GM12878 (cell line): Measurements from ENCODE around the gene BLACAT1. TPM values are rescaled to one million over a fixed set of nuclear protein-coding genes. Genes with fewer than 3 reads are reported as not detected.

Source experiments
- ATAC-seq: fragments of 200-7000 bp; cut with Tn5 transposase; 3 replicates; pipeline ENCODE4 v1.9.1; 2020; ENCODE audit warnings: mild to moderate bottlenecking, moderate library complexity
- BruUV-seq: library from RNA; stranded (reverse); fragments of 400-500 nt; replicated peaks from 2 replicates; lab custom pipeline; 2021; lab: Mats Ljungman, UMichigan
- CTCF ChIA-PET: fragments of 300-600 bp; sonication (Branson Sonifier 250); formaldehyde crosslinking; extraction: SDS; loops from one replicate; lab custom pipeline; 2021; ENCODE audit warnings: inconsistent platforms; lab: Yijun Ruan, JAX
- POLR2A ChIA-PET: fragments of 350-600 bp; formaldehyde crosslinking; extraction: SDS; loops from one replicate; lab custom pipeline; 2021; ENCODE audit warnings: inconsistent platforms; lab: Charles Lee
- RAD21 ChIA-PET: fragments of 300-600 bp; sonication (Branson Sonifier 250); formaldehyde crosslinking; loops from one replicate; lab custom pipeline; 2023; ENCODE audit warnings: antibody characterized with exemption; ENCODE audit not compliant: unreplicated experiment; lab: Charles Lee
- SMC1A ChIA-PET: fragments of 300-600 bp; sonication (Branson Sonifier 250); formaldehyde crosslinking; loops from one replicate; lab custom pipeline; 2023; ENCODE audit not compliant: unreplicated experiment, uncharacterized antibody; lab: Charles Lee
- DNase-seq: peaks from one replicate; pipeline ENCODE4 v3.0.0-alpha.2; 2011; ENCODE audit warnings: low read depth, low spot score
- FAIRE-seq: peaks from 3 replicates; lab custom pipeline; 2011; peaks lifted over from hg19 to GRCh38; lab: Jason Lieb, UNC
- H2AFZ ChIP-seq: 2 replicates; pipeline ENCODE4 v1.6.0; 2011; ENCODE audit warnings: low read depth, low read length, control low read depth; ENCODE audit not compliant: control insufficient read depth
- H3K27ac ChIP-seq: 2 replicates; pipeline ENCODE4 v1.5.1; 2011; ENCODE audit warnings: control low read depth; ENCODE audit not compliant: control insufficient read depth, insufficient read depth
- H3K27me3 ChIP-seq, 2 experiments: replicated peaks in 1 of 2; 2 replicates each; pipeline versions ENCODE4 v1.6.0 to v1.6.1; 2011; ENCODE audit warnings: low read length in 1 of 2; ENCODE audit not compliant: control insufficient read depth in 2 of 2, insufficient read depth in 2 of 2
- H3K36me3 ChIP-seq, 2 experiments: 2 replicates each; pipeline ENCODE4 v1.5.1; 2011; ENCODE audit warnings: low read length in 1 of 2; ENCODE audit not compliant: control insufficient read depth in 2 of 2, insufficient read depth in 2 of 2
- H3K4me1 ChIP-seq: 2 replicates; pipeline ENCODE4 v1.6.1; 2011; ENCODE audit warnings: mild to moderate bottlenecking, low read length, moderate library complexity, mixed read lengths; ENCODE audit not compliant: control insufficient read depth, insufficient read depth
- H3K4me2 ChIP-seq: 2 replicates; pipeline ENCODE4 v1.6.0; 2011; ENCODE audit warnings: control low read depth; ENCODE audit not compliant: control insufficient read depth, insufficient read depth
- H3K4me3 ChIP-seq: fragments of 200-600 bp; sonication (generic); 2 replicates; pipeline ENCODE4 v1.5.1; 2016
- H3K79me2 ChIP-seq: 2 replicates; pipeline ENCODE4 v1.6.0; 2011; ENCODE audit warnings: low read length; ENCODE audit not compliant: control insufficient read depth, insufficient read depth
- H3K9ac ChIP-seq: 2 replicates; pipeline ENCODE4 v1.8.0; 2011; ENCODE audit warnings: low read length, control low read depth, mixed read lengths; ENCODE audit not compliant: control insufficient read depth, insufficient read depth
- H3K9me3 ChIP-seq: replicated peaks from 3 replicates; pipeline ENCODE4 v1.5.1; 2011; ENCODE audit warnings: mild to moderate bottlenecking, low read length; ENCODE audit not compliant: control insufficient read depth, insufficient read depth
- H4K20me1 ChIP-seq: 2 replicates; pipeline ENCODE4 v1.6.0; 2011; ENCODE audit not compliant: control insufficient read depth, insufficient read depth
- E2F8 ChIP-seq: fragments of 450-650 bp; IDR thresholded peaks from 2 replicates; pipeline ENCODE4 v1.6.1; 2018; ENCODE audit warnings: mild to moderate bottlenecking, low read depth, moderate library complexity; ENCODE audit not compliant: partially characterized antibody
- NFYB ChIP-seq: IDR thresholded peaks from 2 replicates; pipeline ENCODE4 v1.6.1; 2011; ENCODE audit warnings: low read depth, mild to moderate bottlenecking, low read length, improper control_type of control experiment, moderate library complexity; ENCODE audit not compliant: insufficient read depth
- NR2F1 ChIP-seq: fragments of 450-650 bp; conservative IDR thresholded peaks from 2 replicates; pipeline ENCODE4 v1.6.1; 2017; ENCODE audit warnings: mild to moderate bottlenecking
- NRF1 ChIP-seq: conservative IDR thresholded peaks from 2 replicates; pipeline ENCODE4 v1.6.1; 2011; ENCODE audit warnings: mild to moderate bottlenecking, low read depth, low read length, improper control_type of control experiment
- PAX8 ChIP-seq: fragments of 450-650 bp; IDR thresholded peaks from 2 replicates; pipeline ENCODE4 v1.6.1; 2017; ENCODE audit warnings: mild to moderate bottlenecking, moderate library complexity
- RCOR1 ChIP-seq: conservative IDR thresholded peaks from 2 replicates; pipeline ENCODE4 v1.6.1; 2012; ENCODE audit warnings: low read depth, low read length, improper control_type of control experiment
- TCF12 ChIP-seq: IDR thresholded peaks from 2 replicates; pipeline ENCODE4 v1.6.1; 2011; ENCODE audit warnings: low read depth, mild to moderate bottlenecking, low read length
- WGBS: methylation state at CpG from one replicate; pipeline ENCODE4 v1.1.6; 2016; ENCODE audit warnings: low lambda C conversion rate; ENCODE audit not compliant: insufficient replicate concordance, insufficient coverage; ENCODE audit errors: missing lambda C conversion rate; 5-methylcytosine and 5-hydroxymethylcytosine counted together
- in situ Hi-C: fragments of 300-500 bp; cut with MboI; formaldehyde crosslinking; loops from 9 replicates; pipeline ENCODE4 v1.14.3; 2018; ENCODE audit warnings: mixed read lengths
- intact Hi-C: fragments of 100-400 bp; cut with micrococcal nuclease; formaldehyde crosslinking; loops from one replicate; pipeline ENCODE4 v1.14.2; 2022; ENCODE audit not compliant: unreplicated experiment
- polyA plus RNA-seq, 11 experiments: library from polyadenylated mRNA; depleted of rRNA in 4 of 11; unstranded in 6 of 11; stranded (reverse) in 5 of 11; fragments of >200 nt; fragmentation: Nextera tagmentation in 4 of 11; fragmentation: Illumina TruSeq in 1 of 11; extraction: Ambion mirVana in 4 of 11; extraction: Trizol in 1 of 11; gene quantifications; 1 replicate in 1 of 11; 2 replicates in 10 of 11; pipeline versions ENCODE4 v1.2.1 to v1.2.3, GENCODE V29; 2011 to 2016; ENCODE audit warnings: inconsistent platforms in 2 of 11, missing spikeins in 2 of 11, low read depth in 1 of 11
- total RNA-seq, 4 experiments: library from RNA; depleted of rRNA in 3 of 4; stranded (reverse); fragments of >200 nt in 3 of 4; fragmentation: Illumina TruSeq in 1 of 4; extraction: Trizol in 1 of 4; gene quantifications; 2 replicates each; pipeline versions ENCODE4 v1.2.1 to v1.2.3, GENCODE V29; 2013 to 2021
- TF ChIP-seq, protein P1 (sequence below): fragments of 450-650 bp; IDR thresholded peaks from 2 replicates; pipeline ENCODE4 v1.6.1; 2016; ENCODE audit warnings: mild to moderate bottlenecking
- TF ChIP-seq, protein P2 (sequence below): fragments of 450-650 bp; IDR thresholded peaks from 2 replicates; pipeline ENCODE4 v1.6.1; 2016; ENCODE audit warnings: mild to moderate bottlenecking
- TF ChIP-seq, protein P3 (sequence below): IDR thresholded peaks from 2 replicates; pipeline ENCODE4 v1.6.1; 2011; ENCODE audit warnings: mild to moderate bottlenecking, low read depth, low read length, moderate library complexity; ENCODE audit not compliant: insufficient replicate concordance

Gene BLACAT1
- total and polyA plus RNA-seq, 10 of the 15 experiments (the other 5 are each of a cell fraction or from before 2014, with no cell fraction given), result 0.04 to 1.6 (median 0.15) TPM; not detected in 1

DNA sequence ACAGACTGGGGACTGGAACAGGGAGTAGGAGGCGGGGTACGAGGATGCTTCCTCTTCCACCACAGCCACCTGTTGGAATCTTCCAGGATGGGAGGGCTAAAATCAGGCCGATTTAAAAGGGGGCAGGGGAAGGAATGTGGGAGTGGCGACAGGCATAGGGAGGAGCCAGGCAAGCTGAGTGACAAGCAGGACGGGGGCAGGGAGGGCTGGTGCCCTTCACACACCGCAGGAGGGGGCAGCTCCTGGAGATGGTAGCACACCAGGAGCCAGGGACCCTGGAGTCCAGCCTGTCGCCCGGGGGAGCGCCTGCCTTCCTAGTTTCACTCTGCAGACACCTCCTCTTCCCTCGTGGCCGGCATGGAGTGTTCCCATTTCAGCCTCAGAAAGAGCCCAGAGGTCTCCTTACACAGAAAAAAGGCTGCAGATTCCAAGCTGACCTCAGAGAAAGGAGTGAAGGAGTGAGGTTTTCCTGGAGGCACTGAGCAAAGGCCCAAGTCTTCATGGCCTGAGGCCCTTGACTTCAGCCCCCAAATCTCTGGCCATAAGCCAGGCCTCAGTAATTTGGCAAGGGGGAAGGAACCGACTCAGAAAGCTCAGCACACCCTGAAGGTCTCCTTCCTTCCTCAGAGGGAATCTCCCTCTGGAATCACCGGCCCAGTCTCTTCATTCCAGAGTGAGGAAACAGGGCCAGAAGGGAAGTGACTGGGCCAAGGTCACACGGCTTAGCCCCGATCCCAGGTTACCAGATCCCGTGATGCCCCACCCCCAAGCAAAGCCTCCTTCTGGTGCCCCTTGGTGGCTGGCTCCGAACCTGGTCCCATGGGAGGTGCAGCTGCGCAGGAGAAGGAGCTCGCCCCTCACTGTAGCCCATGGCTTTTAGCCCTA is 8.1 kb downstream of the BLACAT1 start:
- no peak overlapping the region for H3K4me3 ChIP-seq
- WGBS, result 22% methylated on average over 19 of the region's 19 CpGs
- H3K9me3 ChIP-seq, result no peaks in the 10 kb centered on the region
- H3K4me1 ChIP-seq, result peaks cover 5% of the 10 kb centered on the region; the same call in 1 of the 2 replicates
- H3K9ac ChIP-seq, result no peak overlapping the region
- SMC1A ChIA-PET, result interaction anchor here (0.6 to 2.3 kb wide), 3 partner anchors 17 to 32 kb away, joined by 3 to 9 read pairs (median 3); no protein-coding TSS in a partner anchor
- H3K79me2 ChIP-seq, result no peaks in the 10 kb centered on the region
- ATAC-seq, result no peak
- no peak for FAIRE-seq
- CTCF ChIA-PET, result interaction anchor here (0.7 to 3.9 kb wide), 13 partner anchors 14 to 306 kb away, joined by 3 to 18 read pairs (median 4); no protein-coding TSS in a partner anchor
- no peak overlapping the region for H2AFZ ChIP-seq
- intact Hi-C loops, result no loop called here
- H3K4me2 ChIP-seq, result no peak overlapping the region
- in situ Hi-C loops, result no loop called here
- H3K27ac ChIP-seq, result no peak overlapping the region
- RAD21 ChIA-PET, result interaction anchor here (1.4 to 5.0 kb wide), 4 partner anchors 17 to 77 kb away, joined by 3 to 36 read pairs (median 7); no protein-coding TSS in a partner anchor
- TF ChIP-seq, protein P1, sequence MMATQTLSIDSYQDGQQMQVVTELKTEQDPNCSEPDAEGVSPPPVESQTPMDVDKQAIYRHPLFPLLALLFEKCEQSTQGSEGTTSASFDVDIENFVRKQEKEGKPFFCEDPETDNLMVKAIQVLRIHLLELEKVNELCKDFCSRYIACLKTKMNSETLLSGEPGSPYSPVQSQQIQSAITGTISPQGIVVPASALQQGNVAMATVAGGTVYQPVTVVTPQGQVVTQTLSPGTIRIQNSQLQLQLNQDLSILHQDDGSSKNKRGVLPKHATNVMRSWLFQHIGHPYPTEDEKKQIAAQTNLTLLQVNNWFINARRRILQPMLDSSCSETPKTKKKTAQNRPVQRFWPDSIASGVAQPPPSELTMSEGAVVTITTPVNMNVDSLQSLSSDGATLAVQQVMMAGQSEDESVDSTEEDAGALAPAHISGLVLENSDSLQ, result peak; percentile 80
- TF ChIP-seq NRF1 (no peak), TCF12 (no peak), E2F8 (no peak), NR2F1 (no peak), NFYB (no peak), PAX8 (no peak), RCOR1 (no peak)
- TF ChIP-seq, protein P2, sequence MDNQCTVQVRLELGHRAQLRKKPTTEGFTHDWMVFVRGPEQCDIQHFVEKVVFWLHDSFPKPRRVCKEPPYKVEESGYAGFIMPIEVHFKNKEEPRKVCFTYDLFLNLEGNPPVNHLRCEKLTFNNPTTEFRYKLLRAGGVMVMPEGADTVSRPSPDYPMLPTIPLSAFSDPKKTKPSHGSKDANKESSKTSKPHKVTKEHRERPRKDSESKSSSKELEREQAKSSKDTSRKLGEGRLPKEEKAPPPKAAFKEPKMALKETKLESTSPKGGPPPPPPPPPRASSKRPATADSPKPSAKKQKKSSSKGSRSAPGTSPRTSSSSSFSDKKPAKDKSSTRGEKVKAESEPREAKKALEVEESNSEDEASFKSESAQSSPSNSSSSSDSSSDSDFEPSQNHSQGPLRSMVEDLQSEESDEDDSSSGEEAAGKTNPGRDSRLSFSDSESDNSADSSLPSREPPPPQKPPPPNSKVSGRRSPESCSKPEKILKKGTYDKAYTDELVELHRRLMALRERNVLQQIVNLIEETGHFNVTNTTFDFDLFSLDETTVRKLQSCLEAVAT, result no peak
- TF ChIP-seq, protein P3, sequence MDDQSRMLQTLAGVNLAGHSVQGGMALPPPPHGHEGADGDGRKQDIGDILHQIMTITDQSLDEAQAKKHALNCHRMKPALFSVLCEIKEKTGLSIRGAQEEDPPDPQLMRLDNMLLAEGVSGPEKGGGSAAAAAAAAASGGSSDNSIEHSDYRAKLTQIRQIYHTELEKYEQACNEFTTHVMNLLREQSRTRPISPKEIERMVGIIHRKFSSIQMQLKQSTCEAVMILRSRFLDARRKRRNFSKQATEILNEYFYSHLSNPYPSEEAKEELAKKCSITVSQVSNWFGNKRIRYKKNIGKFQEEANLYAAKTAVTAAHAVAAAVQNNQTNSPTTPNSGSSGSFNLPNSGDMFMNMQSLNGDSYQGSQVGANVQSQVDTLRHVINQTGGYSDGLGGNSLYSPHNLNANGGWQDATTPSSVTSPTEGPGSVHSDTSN, result peak; percentile 55
- H3K27me3 ChIP-seq, result peaks cover 0 to 2% of the 10 kb centered on the region in 2 experiments; a peak in 2 of 4 replicates
- H3K36me3 ChIP-seq, result no peaks in the 10 kb centered on the region
- DNase-seq, result no peak
- BruUV-seq, result no TSS peak
- no peaks in the 10 kb centered on the region; the same call in 1 of the 2 replicates for H4K20me1 ChIP-seq
- POLR2A ChIA-PET, result no interaction called here
